IMR-90 (cell line): Measurements from ENCODE around the gene RAD51AP2. TPM values are rescaled to one million over a fixed set of nuclear protein-coding genes. Genes with fewer than 3 reads are reported as not detected.
A peak's percentile ranks its signal among the peaks of the same experiment; 100 is the strongest.

ENCODE experiments used
- ATAC-seq: fragments of 200-7000 bp; cut with Tn5 transposase; 2 replicates; pipeline ENCODE4 v1.9.1; 2020; ENCODE audit warnings: low read depth, mild to moderate bottlenecking, moderate library complexity
- BruUV-seq: library from RNA; stranded (reverse); fragments of 400-500 nt; replicated peaks from 2 replicates; lab custom pipeline; 2021; lab: Mats Ljungman, UMichigan
- CTCF ChIA-PET: fragments of 300-600 bp; formaldehyde crosslinking; extraction: SDS; loops from one replicate; lab custom pipeline; 2021; ENCODE audit warnings: antibody characterized with exemption; lab: Yijun Ruan, JAX
- POLR2A ChIA-PET: fragments of 300-600 bp; sonication (Branson Sonifier 250); formaldehyde crosslinking; loops from one replicate; lab custom pipeline; 2022; ENCODE audit warnings: antibody characterized with exemption; ENCODE audit not compliant: unreplicated experiment; lab: Charles Lee
- DNase-seq: peaks from one replicate; pipeline ENCODE4 v3.0.0; 2013
- H2AFZ ChIP-seq: replicated peaks from 2 replicates; pipeline ENCODE3; 2013; ENCODE audit warnings: low read length, mild to moderate bottlenecking; ENCODE audit not compliant: poor library complexity
- H2AK5ac ChIP-seq: 2 replicates; pipeline ENCODE4 v1.6.1; 2013; ENCODE audit warnings: low read depth, low read length, inconsistent platforms
- H2AK9ac ChIP-seq: replicated peaks from 2 replicates; pipeline ENCODE3; 2013; ENCODE audit warnings: mild to moderate bottlenecking, low read depth, low read length, moderate library complexity; ENCODE audit not compliant: poor library complexity
- H2BK120ac ChIP-seq: 2 replicates; pipeline ENCODE4 v1.6.1; 2013; ENCODE audit warnings: low read depth, low read length, inconsistent platforms
- H2BK15ac ChIP-seq: 3 replicates; pipeline ENCODE4 v1.6.1; 2013; ENCODE audit warnings: low read depth, low read length, inconsistent platforms
- H2BK20ac ChIP-seq: 2 replicates; pipeline ENCODE4 v1.6.1; 2013; ENCODE audit warnings: low read depth, mild to moderate bottlenecking, inconsistent platforms, low read length, moderate library complexity
- H2BK5ac ChIP-seq: 2 replicates; pipeline ENCODE4 v1.6.1; 2013; ENCODE audit warnings: mild to moderate bottlenecking, low read depth, low read length, inconsistent platforms; ENCODE audit not compliant: poor library complexity, severe bottlenecking
- H3K14ac ChIP-seq: replicated peaks from 2 replicates; pipeline ENCODE4 v1.6.1; 2013; ENCODE audit warnings: low read depth, low read length, inconsistent platforms
- H3K18ac ChIP-seq: 2 replicates; pipeline ENCODE4 v1.6.1; 2013; ENCODE audit warnings: low read depth, low read length, control low read depth
- H3K23ac ChIP-seq: 2 replicates; pipeline ENCODE4 v1.6.1; 2013; ENCODE audit warnings: low read depth, low read length, inconsistent platforms
- H3K27ac ChIP-seq: 2 replicates; pipeline ENCODE4 v1.5.1; 2013; ENCODE audit warnings: mild to moderate bottlenecking, control low read depth, low read length; ENCODE audit not compliant: insufficient read depth
- H3K27me3 ChIP-seq: 2 replicates; pipeline ENCODE4 v1.6.1; 2013; ENCODE audit warnings: low read length; ENCODE audit not compliant: control insufficient read depth, insufficient read depth
- H3K36me3 ChIP-seq: 2 replicates; pipeline ENCODE4 v1.6.1; 2013; ENCODE audit warnings: low read length, mixed read lengths; ENCODE audit not compliant: control insufficient read depth, insufficient read depth
- H3K4ac ChIP-seq: 2 replicates; pipeline ENCODE4 v1.6.1; 2013; ENCODE audit warnings: low read depth, low read length, inconsistent platforms
- H3K4me1 ChIP-seq: 2 replicates; pipeline ENCODE4 v1.6.1; 2013; ENCODE audit warnings: low read length, mixed read lengths; ENCODE audit not compliant: control insufficient read depth, insufficient read depth
- H3K4me2 ChIP-seq: 2 replicates; pipeline ENCODE4 v1.6.1; 2013; ENCODE audit warnings: low read depth, mild to moderate bottlenecking, control low read depth, low read length, moderate library complexity
- H3K4me3 ChIP-seq: 2 replicates; pipeline ENCODE4 v1.5.1; 2013; ENCODE audit warnings: low read depth, mild to moderate bottlenecking, control low read depth, low read length, moderate library complexity; ENCODE audit not compliant: insufficient read depth
- H3K56ac ChIP-seq: 2 replicates; pipeline ENCODE4 v1.6.1; 2013; ENCODE audit warnings: low read length, inconsistent platforms; ENCODE audit not compliant: insufficient read depth; ENCODE audit errors: extremely low read depth
- H3K79me1 ChIP-seq, 2 experiments: 2 replicates each; pipeline ENCODE4 v1.6.1; 2013; ENCODE audit warnings: low read length in 2 of 2, inconsistent platforms in 1 of 2, low read depth in 1 of 2
- H3K9ac ChIP-seq: 2 replicates; pipeline ENCODE4 v1.6.1; 2013; ENCODE audit warnings: low read depth, low read length, control low read depth
- H3K9me1 ChIP-seq: 2 replicates; pipeline ENCODE4 v1.6.1; 2013; ENCODE audit warnings: low read length, inconsistent platforms; ENCODE audit not compliant: insufficient read depth
- H3K9me3 ChIP-seq: 2 replicates; pipeline ENCODE4 v1.6.1; 2013; ENCODE audit warnings: low read length; ENCODE audit not compliant: control insufficient read depth, insufficient read depth
- H4K20me1 ChIP-seq: 2 replicates; pipeline ENCODE4 v1.6.1; 2013; ENCODE audit warnings: low read length, inconsistent platforms; ENCODE audit not compliant: insufficient read depth
- H4K5ac ChIP-seq: 2 replicates; pipeline ENCODE4 v1.6.1; 2013; ENCODE audit warnings: mild to moderate bottlenecking, low read depth, low read length, control low read depth
- H4K8ac ChIP-seq, 2 experiments: 2 replicates each; pipeline ENCODE4 v1.6.1; 2013; ENCODE audit warnings: low read depth in 2 of 2, low read length in 2 of 2, control low read depth in 1 of 2, inconsistent platforms in 1 of 2
- H4K91ac ChIP-seq: 2 replicates; pipeline ENCODE4 v1.6.1; 2013; ENCODE audit warnings: low read depth, low read length, inconsistent platforms; ENCODE audit not compliant: insufficient read depth
- BHLHE40 ChIP-seq: fragments of 150-350 bp; IDR thresholded peaks from 2 replicates; pipeline ENCODE4 v1.6.1; 2016; ENCODE audit warnings: mild to moderate bottlenecking, low read depth, low read length
- CHD1 ChIP-seq: IDR thresholded peaks from 2 replicates; pipeline ENCODE4 v1.6.1; 2012; ENCODE audit warnings: low read depth, low read length, improper control_type of control experiment
- CTCF ChIP-seq: conservative IDR thresholded peaks from 2 replicates; pipeline ENCODE4 v1.5.1; 2012; ENCODE audit warnings: mild to moderate bottlenecking, low read depth, low read length, improper control_type of control experiment
- ELK1 ChIP-seq: fragments of 150-350 bp; IDR thresholded peaks from 2 replicates; pipeline ENCODE4 v1.6.1; 2016; ENCODE audit warnings: low read depth, mild to moderate bottlenecking, low read length, moderate library complexity, borderline replicate concordance
- MAFK ChIP-seq: IDR thresholded peaks from 2 replicates; pipeline ENCODE4 v1.6.1; 2012; ENCODE audit warnings: low read depth, low read length, improper control_type of control experiment
- MAZ ChIP-seq: IDR thresholded peaks from 2 replicates; pipeline ENCODE4 v1.6.1; 2012; ENCODE audit warnings: low read depth, mild to moderate bottlenecking, low read length, improper control_type of control experiment, moderate library complexity, borderline replicate concordance
- MXI1 ChIP-seq: IDR thresholded peaks from 2 replicates; pipeline ENCODE4 v1.6.1; 2012; ENCODE audit warnings: low read depth, mild to moderate bottlenecking, low read length, moderate library complexity, borderline replicate concordance
- NFE2L2 ChIP-seq: fragments of 150-350 bp; IDR thresholded peaks from 2 replicates; pipeline ENCODE4 v1.6.1; 2016; ENCODE audit warnings: low read depth, mild to moderate bottlenecking, low read length
- POLR2A ChIP-seq: IDR thresholded peaks from 2 replicates; pipeline ENCODE4 v1.6.1; 2012; ENCODE audit warnings: mild to moderate bottlenecking, low read depth, low read length
- RAD21 ChIP-seq: IDR thresholded peaks from 2 replicates; pipeline ENCODE4 v1.6.1; 2012; ENCODE audit warnings: low read length, improper control_type of control experiment
- RCOR1 ChIP-seq: IDR thresholded peaks from 2 replicates; pipeline ENCODE4 v1.6.1; 2012; ENCODE audit warnings: mild to moderate bottlenecking, low read length, improper control_type of control experiment; ENCODE audit not compliant: insufficient replicate concordance
- RFX5 ChIP-seq: IDR thresholded peaks from 2 replicates; pipeline ENCODE4 v1.8.0; 2012; ENCODE audit warnings: low read depth, mild to moderate bottlenecking, low read length, moderate library complexity
- SMC3 ChIP-seq: fragments of 150-350 bp; IDR thresholded peaks from 2 replicates; pipeline ENCODE4 v1.6.1; 2016; ENCODE audit warnings: low read depth, mild to moderate bottlenecking, antibody characterized with exemption, low read length, moderate library complexity
- USF2 ChIP-seq: fragments of 150-350 bp; IDR thresholded peaks from 2 replicates; pipeline ENCODE4 v1.6.1; 2017; ENCODE audit warnings: mild to moderate bottlenecking, antibody characterized with exemption, low read length, low read depth
- WGBS, 2 experiments: methylation state at CpG; one replicate each; pipeline versions ENCODE4 v1.1.5 to v1.1.7; 2013; ENCODE audit warnings: missing lambda C conversion rate in 2 of 2; ENCODE audit not compliant: insufficient read length in 1 of 2; ENCODE audit errors: extremely low coverage in 2 of 2; 5-methylcytosine and 5-hydroxymethylcytosine counted together
- dilution Hi-C: fragments of 300-500 bp; cut with HindIII; formaldehyde crosslinking; loops from one replicate; pipeline ENCODE4 v1.14.3; 2018; ENCODE audit warnings: low sequenced_read_pairs; ENCODE audit not compliant: unreplicated experiment
- in situ Hi-C: fragments of 300-500 bp; cut with MboI; formaldehyde crosslinking; loops from 3 replicates; pipeline ENCODE4 v1.14.3; 2019; ENCODE audit warnings: low sequenced_read_pairs, inconsistent platforms, mixed read lengths
- intact Hi-C: fragments of 100-400 bp; cut with micrococcal nuclease; formaldehyde crosslinking; loops from 2 replicates; pipeline ENCODE4 v1.10.0; 2022
- polyA plus RNA-seq, 3 experiments: library from polyadenylated mRNA; depleted of rRNA; stranded (reverse); fragments of >200 nt; gene quantifications; 2 replicates each; pipeline ENCODE4 v1.2.3, GENCODE V29; 2012; ENCODE audit warnings: low replicate concordance in 1 of 3
- total RNA-seq: library from RNA; depleted of rRNA; stranded (reverse); fragments of >200 nt; gene quantifications from 2 replicates; pipeline ENCODE4 v1.2.3, GENCODE V29; 2012

The RAD51AP2 gene
- total and polyA plus RNA-seq, 2 of the 4 experiments (the other 2 are of a cell fraction), result not detected

- no peaks in the 10 kb centered on the region; the same call in 1 of the 2 replicates for H3K4me1 ChIP-seq
- no peaks in the 10 kb centered on the region; the same call in 1 of the 2 replicates for H3K9me3 ChIP-seq
- no TSS peak for BruUV-seq
- peak overlapping the region; percentile 54 for H3K4me2 ChIP-seq
- in situ Hi-C loops (no loop called here), dilution Hi-C loops (no loop called here), intact Hi-C loops (no loop called here)
- H4K8ac ChIP-seq, result no peak overlapping the region
- no peak overlapping the region for H2BK120ac ChIP-seq
- TF ChIP-seq RFX5 (no peak), MXI1 (no peak), BHLHE40 (no peak), USF2 (no peak), RCOR1 (no peak), POLR2A (no peak), NFE2L2 (no peak), MAZ (no peak), SMC3 (no peak), RAD21 (no peak), CTCF (no peak), MAFK (no peak), ELK1 (no peak), CHD1 (no peak)
- ChIA-PET POLR2A (no interaction called here), CTCF (interaction anchor here (0.6 to 1.3 kb wide), 3 partner anchors 19 to 622 kb away, joined by 3 to 5 read pairs (median 4); no protein-coding TSS in a partner anchor)
- H3K18ac ChIP-seq, result no peak overlapping the region
- H3K14ac ChIP-seq, result no peak overlapping the region
- no peak overlapping the region for H4K5ac ChIP-seq
- 3% methylated on average over 13 of the region's 21 CpGs; no CpG with 5 or more reads in 1 of the 2 experiments for WGBS, 2 experiments
- H3K9me1 ChIP-seq, result no peaks in the 10 kb centered on the region
- H3K4ac ChIP-seq, result no peak overlapping the region
- H2AK5ac ChIP-seq, result no peak overlapping the region
- no peak overlapping the region for H3K23ac ChIP-seq
- no peak overlapping the region for H2BK5ac ChIP-seq
- DNase-seq (no peak), ATAC-seq (no peak; the same call in 1 of the 2 replicates)
- H3K27me3 ChIP-seq, result peaks cover 30% of the 10 kb centered on the region
- H4K20me1 ChIP-seq, result no peaks in the 10 kb centered on the region
- no peak overlapping the region for H3K56ac ChIP-seq
- no peaks in the 10 kb centered on the region for H3K36me3 ChIP-seq
- no peak overlapping the region for H2BK15ac ChIP-seq
- H3K9ac ChIP-seq, result no peak overlapping the region
- no peak overlapping the region for H4K91ac ChIP-seq
- H3K4me3 ChIP-seq, result peak overlapping the region; percentile 30; the same call in 1 of the 2 replicates
- H3K27ac ChIP-seq, result no peak overlapping the region
- no peaks in the 10 kb centered on the region for H3K79me1 ChIP-seq
- no peak overlapping the region for H2BK20ac ChIP-seq
- H2AFZ ChIP-seq, result peak overlapping the region; percentile 83
- H2AK9ac ChIP-seq, result no peak overlapping the region
These were observed 22.7 kb upstream of the RAD51AP2 start for GRCh38 chr2:17540813-17541530.
